SKM-1 (cell line): Measurements from ENCODE around the gene DPH1.

Experiments used
- DNase-seq: peaks from one replicate; lab custom pipeline; 2025; ENCODE audit not compliant: unreplicated experiment; lab: John Stamatoyannopoulos, UW

Gene DPH1

GRCh38 chr17:2076087-2076984, 46.4 kb downstream of the DPH1 start:
- no peak for DNase-seq

DNA sequence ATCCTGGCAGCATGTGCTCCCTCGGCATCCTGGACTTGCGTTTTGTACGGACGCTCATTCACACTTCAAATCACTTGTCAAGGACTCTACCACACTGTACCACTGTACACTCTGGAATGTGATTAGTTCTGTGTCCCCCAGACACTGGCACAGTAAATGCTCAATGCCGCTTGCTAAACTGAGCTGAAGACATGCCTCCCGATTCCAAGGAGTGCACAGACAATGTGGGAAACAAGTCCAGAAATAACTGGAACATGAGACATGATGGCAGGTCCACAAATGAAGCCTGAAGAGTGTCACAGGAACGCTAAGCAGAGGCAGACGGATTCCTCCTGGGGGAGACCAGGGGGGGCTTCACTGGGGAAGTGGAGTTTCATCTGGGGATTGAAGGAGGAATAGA, 47.1 kb downstream of the DPH1 start:
- DNase-seq, result no peak

DNA sequence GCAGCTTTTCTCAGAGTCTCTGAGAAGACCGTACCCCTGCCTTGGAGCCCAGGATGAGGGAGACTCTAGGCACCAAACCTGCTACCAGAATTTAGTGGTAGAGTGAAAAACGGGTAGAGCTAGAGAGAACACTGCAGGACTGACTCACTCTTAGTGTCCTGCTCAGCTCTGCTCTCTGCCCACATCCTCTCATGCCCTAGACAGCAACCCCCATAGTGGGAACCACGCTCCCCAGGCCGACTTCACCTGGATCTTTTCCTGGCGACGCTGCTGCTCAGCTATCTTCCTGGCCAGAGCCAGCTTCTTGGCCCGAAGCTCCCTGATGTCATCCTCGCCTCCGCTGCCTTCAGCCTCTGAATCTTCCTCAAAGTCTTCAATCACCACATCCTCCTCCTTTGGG, 51.6 kb downstream of the DPH1 start:
- DNase-seq, result no peak

DNA sequence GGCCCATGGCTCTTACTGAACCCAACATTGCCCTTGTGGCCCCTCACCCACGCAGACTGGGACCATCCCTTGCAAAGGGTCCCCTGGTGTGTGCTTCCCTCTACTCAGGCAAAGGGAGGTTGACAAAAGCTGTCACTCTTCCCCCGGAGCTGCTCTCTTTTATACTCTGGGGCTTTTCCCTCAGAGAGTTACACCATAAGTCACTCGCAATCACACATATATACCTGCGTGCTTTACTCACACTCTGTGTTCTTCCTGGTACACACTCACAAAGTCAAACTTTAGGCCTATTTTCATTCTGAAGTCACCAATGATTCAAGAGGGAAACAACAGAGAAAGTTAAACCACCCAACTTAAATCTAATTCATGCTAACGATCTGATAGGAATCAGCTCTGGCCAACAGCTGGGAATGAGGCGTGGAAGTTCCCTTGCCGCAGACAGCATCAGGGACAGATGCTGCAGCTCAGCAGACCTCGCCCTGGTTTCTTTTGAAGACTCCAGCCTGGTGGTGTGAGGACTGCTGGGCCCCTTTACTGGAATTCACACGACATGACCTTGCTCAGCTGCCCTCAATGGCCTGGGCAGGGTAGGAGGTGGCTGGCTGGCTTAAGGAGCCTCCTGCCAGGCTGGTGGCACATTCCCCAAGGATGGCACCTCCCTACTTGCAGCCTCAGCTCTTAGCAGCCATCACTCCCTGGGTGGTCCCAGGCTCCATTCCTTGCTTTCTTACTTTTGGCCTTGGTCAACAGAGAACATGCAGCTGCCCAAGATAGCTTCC, 52.2 kb downstream of the DPH1 start:
- no peak for DNase-seq

- DNase-seq, result peak; percentile 77
Observed at GRCh38 chr17:2083613-2084035, 53.7 kb downstream of the DPH1 start.

DNA sequence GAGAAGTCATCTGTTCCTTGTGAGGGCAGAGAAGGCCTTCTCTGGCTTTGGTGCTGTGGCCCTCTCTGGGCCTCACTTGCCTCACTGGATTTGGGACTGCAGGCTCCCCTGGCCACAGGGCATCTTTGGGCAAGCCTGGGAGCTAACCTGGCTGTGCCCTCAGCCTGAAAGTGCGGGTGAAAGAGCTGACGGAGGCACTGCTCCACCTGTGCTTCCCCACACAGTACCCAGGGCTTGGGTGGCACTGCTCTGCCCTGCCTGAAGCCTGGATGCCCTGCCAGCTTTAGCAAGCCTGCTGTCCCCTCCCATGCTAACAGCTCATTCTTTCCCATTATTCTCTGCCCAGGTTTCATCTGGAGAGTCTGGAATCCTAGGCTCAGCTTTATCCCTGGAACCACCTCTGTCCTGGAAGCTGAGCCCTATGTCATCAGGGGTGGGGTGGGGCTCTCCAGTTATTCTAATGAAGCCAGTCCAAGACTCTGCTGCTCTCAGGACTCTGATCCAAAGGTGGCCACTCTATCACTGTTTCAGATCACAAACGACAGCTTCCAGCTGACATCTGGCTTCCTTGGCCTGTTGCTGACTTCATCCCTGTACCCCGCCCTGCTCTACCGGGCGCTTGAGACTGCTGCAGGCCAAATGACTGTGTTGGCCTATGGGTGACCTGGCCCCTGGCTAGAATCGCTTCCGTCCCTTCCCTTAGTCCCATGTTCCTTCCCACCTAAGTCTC, 54.2 kb downstream of the DPH1 start:
- DNase-seq, result no peak

GRCh38 chr17:2084766-2085647, 55.1 kb downstream of the DPH1 start:
- no peak for DNase-seq

- no peak for DNase-seq
Observed at GRCh38 chr17:2085648-2085949, 55.6 kb downstream of the DPH1 start.

GRCh38 chr17:2086306-2086705, 56.4 kb downstream of the DPH1 start:
- DNase-seq, result no peak

DNA sequence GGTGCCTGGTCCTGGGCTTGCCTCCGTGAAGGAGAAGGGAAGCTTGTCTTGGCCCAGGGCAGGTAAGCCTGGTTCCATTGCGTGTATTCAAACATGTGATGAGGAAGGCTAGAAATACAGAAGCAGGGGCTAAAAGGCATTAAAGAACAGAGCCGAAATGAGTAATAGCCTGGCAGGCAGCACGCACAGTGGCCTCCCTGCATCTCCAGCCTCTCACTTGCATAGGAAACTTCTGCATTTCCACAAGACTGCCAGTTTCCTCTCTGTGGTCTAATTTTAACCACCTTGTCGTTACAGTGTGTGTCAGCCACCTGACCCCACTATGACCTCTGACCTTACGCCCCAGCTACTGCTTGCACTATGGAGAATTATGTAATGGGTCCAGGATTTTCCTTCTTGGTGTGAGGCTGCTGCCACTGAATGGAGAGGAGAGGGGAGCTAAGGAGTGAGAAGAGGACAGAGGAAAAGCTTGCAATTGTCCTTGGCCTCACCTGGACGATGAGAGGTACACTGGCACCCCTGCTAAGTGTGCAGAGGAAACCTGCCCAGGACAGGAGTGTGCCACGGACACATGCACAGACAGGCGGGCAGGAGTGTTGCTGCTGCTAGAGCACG, 57.8 kb downstream of the DPH1 start:
- DNase-seq, result peak; percentile 84

DNA sequence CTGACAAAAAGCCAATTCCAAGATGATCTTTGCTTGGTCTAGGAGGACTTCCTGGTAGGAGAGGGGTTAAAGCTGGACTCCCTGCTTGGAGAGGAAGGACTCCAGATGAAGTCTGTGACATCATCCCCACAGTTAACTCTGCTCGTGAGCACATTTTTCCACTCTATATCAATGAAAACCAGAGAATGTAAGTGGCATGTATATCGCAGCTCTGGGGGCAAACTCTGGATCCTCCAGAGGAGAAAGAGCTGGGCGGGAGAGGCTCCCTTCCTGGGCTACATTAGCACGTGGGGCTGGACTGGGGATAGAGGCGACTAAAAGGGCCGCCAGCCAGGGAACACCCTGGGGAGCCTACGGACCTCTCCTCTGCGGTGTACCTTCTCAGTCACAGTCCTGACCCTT, 59.1 kb downstream of the DPH1 start:
- DNase-seq, result no peak

- DNase-seq, result no peak
Observed at GRCh38 chr17:2090210-2090641, 60.3 kb downstream of the DPH1 start.

DNA sequence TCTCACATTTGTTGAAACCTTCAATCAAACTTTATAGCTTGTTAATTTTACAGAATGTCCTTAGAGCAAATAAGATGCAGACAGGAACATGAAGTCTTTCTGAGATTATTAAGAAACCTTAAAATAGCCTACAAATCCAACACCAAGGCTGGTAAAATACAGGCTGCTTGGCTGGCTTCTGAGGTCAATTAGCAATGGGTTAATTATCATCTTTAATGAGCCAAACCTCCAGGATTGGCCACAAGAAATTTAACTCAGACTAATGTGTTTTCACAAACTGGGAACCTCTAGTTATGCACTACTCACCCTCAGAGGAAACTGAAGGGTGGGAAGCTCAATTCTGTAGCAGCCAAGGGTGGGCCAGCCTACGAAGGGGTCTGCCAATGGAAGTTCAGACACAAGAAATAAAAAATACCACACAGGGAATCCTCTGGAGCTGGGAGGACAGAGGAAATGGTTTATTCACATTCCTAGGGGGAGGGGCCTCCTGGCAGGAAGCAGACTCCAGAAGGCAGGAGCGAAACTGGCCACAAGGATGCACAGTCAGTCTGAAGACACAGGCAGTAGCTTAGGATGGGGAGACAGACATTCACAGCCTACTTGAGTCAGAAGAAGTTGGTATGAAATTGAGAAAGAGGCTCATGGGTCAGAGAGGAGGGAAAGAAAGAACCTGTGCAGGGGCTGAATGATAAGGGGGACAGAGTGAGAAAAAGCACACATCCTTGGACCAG, 61.0 kb downstream of the DPH1 start:
- DNase-seq, result no peak

- DNase-seq, result no peak
Observed at GRCh38 chr17:2092253-2092652, 62.3 kb downstream of the DPH1 start.

DNA sequence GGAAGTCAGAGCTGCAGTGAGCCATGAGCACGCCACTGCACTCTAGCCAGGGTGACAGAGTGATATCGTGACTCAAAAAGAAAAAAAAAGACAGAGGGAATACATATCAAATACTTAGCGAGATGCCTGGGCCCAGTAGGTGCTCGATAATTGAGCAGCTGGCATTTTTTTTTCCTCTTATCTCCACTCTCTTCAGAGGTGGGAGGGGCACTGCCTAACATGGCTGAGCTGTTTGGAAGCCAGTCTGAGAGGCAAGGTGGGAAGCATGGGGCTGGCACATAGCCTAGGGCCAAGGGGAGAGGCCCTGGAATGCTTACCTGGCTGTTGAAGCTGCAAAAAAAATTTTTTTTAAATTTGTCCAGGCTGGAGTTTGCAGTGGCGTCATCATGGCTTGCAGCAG, 63.4 kb downstream of the DPH1 start:
- no peak for DNase-seq
